Stimulated activated CD8-positive, alpha-beta memory T cell treated with anti-CD3 and anti-CD28 coated beads, Interleukin-4, amount 100 ng/mL, for 1 hour (primary cell): ENCODE measurements around the gene SLC19A3.

Experiments used
- DNase-seq, 2 donors: peaks; one replicate each; pipeline ENCODE4 v3.0.0-alpha.2; 2020; ENCODE audit warnings: low read depth in 2 of 2, low spot score in 1 of 2

The SLC19A3 gene

DNA sequence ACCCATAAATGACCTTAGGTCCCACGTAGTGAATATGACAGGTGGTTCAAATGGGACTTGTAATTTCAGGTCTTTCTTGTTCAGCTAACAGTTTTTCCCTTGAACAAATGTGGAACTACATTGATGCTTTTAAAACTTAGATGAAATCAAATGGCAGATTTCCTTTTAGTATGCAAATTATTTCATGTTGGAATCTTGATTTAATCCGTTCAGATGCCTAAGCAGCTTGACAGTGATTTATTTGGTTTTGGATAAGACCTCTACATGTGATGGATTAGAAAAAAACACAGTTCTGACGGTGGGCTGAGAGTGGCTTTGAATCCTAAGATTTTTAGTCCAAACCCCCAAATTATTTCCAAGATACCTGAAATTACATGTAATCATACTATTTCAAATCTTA, 83.6 kb downstream of the SLC19A3 start:
- DNase-seq: no peak
